Measurements from ENCODE around the gene SRPX.

The SRPX gene

GRCh38 chrX:38206542-38206941, 14.1 kb downstream of the SRPX start:
- FAIRE-seq = no peak

- no peak for FAIRE-seq
Measured at GRCh38 chrX:38206036-38206435, 14.6 kb downstream of the SRPX start.

GRCh38 chrX:38205039-38205438, 15.6 kb downstream of the SRPX start:
- no peak for FAIRE-seq

- no peak for FAIRE-seq
Measured at GRCh38 chrX:38192007-38192810, 28.5 kb downstream of the SRPX start.

- no peak for FAIRE-seq
Measured at GRCh38 chrX:38189431-38190250, 31.0 kb downstream of the SRPX start.

- FAIRE-seq = no peak
Measured at GRCh38 chrX:38183596-38183995, 37.1 kb downstream of the SRPX start.

- FAIRE-seq = no peak
Measured at GRCh38 chrX:38181357-38181756, 39.3 kb downstream of the SRPX start.

- FAIRE-seq = no peak
Measured at GRCh38 chrX:38178396-38178795, 42.3 kb downstream of the SRPX start.

GRCh38 chrX:38175139-38175538, 45.5 kb downstream of the SRPX start:
- FAIRE-seq = no peak

GRCh38 chrX:38172596-38172995, 48.1 kb downstream of the SRPX start:
- FAIRE-seq = no peak

GRCh38 chrX:38170556-38170955, 50.1 kb downstream of the SRPX start:
- FAIRE-seq = no peak

GRCh38 chrX:38166478-38167083, 54.1 kb downstream of the SRPX start:
- FAIRE-seq = peak; percentile 62

GRCh38 chrX:38165023-38165422, 55.6 kb downstream of the SRPX start:
- no peak for FAIRE-seq

- FAIRE-seq = no peak
Measured at GRCh38 chrX:38163193-38163592, 57.5 kb downstream of the SRPX start.

- FAIRE-seq = no peak
Measured at GRCh38 chrX:38156838-38157237, 63.8 kb downstream of the SRPX start.

- FAIRE-seq = no peak
Measured at GRCh38 chrX:38154818-38155217, 65.9 kb downstream of the SRPX start.

- FAIRE-seq = no peak
Measured at GRCh38 chrX:38154340-38154739, 66.3 kb downstream of the SRPX start.

GRCh38 chrX:38151441-38151840, 69.2 kb downstream of the SRPX start:
- FAIRE-seq = no peak

- no peak for FAIRE-seq
Measured at GRCh38 chrX:38150993-38151392, 69.7 kb downstream of the SRPX start.

- no peak for FAIRE-seq
Measured at GRCh38 chrX:38149016-38149415, 71.7 kb downstream of the SRPX start.

GRCh38 chrX:38142610-38143009, 78.1 kb downstream of the SRPX start:
- no peak for FAIRE-seq

- FAIRE-seq = no peak
Measured at GRCh38 chrX:38138900-38139299, 81.8 kb downstream of the SRPX start.

- no peak for FAIRE-seq
Measured at GRCh38 chrX:38138157-38138891, 82.3 kb downstream of the SRPX start.
